GM12875 (cell line): ENCODE measurements around the gene ZFPM1.

ENCODE experiments used
- H3K4me3 ChIP-seq: one replicate; pipeline ENCODE4 v1.5.1; 2011; ENCODE audit warnings: low read depth, low read length, control low read depth
- TF ChIP-seq, protein P1 (sequence below): IDR thresholded peaks from 2 replicates; pipeline ENCODE4 v1.5.1; 2011; ENCODE audit warnings: low read depth, mild to moderate bottlenecking, control low read depth, inconsistent platforms, low read length, moderate library complexity, borderline replicate concordance; ENCODE audit not compliant: insufficient read depth

Gene ZFPM1

DNA sequence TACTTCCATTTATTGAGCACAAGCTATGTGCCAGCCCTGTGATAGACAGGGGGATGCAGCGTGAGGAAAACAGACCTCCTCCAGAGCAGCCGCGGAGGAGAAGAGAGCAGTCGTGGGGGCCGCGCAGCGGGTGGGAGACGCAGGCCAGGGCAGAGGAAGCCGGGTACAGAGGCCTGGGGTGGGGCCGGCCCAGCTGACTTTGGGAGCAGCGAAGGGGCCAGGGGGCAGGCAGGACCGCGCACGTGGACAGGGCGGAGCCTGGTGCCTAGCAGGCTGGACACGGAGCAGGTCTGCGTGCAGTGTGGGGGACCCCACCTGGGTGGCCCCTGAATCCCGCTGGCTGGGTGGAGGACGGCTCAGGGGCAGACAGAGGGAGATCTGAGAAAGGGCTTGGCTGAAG is 46.2 kb downstream of the ZFPM1 start:
- TF ChIP-seq, protein P1, sequence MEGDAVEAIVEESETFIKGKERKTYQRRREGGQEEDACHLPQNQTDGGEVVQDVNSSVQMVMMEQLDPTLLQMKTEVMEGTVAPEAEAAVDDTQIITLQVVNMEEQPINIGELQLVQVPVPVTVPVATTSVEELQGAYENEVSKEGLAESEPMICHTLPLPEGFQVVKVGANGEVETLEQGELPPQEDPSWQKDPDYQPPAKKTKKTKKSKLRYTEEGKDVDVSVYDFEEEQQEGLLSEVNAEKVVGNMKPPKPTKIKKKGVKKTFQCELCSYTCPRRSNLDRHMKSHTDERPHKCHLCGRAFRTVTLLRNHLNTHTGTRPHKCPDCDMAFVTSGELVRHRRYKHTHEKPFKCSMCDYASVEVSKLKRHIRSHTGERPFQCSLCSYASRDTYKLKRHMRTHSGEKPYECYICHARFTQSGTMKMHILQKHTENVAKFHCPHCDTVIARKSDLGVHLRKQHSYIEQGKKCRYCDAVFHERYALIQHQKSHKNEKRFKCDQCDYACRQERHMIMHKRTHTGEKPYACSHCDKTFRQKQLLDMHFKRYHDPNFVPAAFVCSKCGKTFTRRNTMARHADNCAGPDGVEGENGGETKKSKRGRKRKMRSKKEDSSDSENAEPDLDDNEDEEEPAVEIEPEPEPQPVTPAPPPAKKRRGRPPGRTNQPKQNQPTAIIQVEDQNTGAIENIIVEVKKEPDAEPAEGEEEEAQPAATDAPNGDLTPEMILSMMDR: no peak
- H3K4me3 ChIP-seq: no peak overlapping the region

DNA sequence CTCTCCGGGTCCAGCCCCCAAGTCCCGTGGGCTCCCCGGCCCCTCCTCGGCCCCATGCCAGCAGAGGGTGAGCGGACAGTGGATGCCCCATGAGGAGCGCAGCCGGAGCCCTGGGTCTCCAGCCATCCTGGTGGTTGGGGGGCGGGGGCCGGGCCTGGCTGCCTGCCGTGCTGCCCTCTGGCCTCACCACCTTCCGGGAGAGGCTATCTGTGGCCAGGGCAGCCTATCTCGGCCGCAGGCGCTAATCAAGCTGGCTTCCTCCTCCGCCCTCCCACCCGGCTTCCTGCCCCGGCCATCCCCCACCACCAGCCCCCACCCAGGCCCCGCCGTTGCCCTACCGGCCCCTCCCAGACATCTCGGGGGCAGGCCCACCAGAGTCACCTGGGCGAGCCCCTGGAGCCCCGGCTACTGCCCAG is 46.8 kb downstream of the ZFPM1 start:
- no peak overlapping the region for H3K4me3 ChIP-seq
- TF ChIP-seq, protein P1: no peak

DNA sequence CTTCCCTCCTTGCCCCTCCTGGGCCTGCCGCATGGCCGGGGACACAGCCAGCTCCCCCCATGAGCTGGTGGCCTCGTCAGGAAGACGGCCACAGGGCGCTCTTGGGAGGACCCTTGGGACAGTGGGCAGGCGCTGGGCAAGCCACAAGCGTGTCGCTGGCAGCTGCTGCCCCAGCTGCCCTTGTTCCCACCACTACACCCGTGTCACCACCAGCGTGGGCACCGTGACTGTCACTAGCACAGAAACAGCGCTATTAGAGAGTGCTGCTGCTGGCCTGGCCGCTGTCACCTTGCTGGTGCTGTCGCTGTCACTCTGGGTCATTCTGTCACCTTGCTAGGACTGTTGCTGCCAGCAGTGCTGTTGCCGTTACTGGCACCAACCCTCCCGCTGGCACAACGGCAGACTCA is 47.2 kb downstream of the ZFPM1 start:
- no peak overlapping the region for H3K4me3 ChIP-seq
- TF ChIP-seq, protein P1: no peak

DNA sequence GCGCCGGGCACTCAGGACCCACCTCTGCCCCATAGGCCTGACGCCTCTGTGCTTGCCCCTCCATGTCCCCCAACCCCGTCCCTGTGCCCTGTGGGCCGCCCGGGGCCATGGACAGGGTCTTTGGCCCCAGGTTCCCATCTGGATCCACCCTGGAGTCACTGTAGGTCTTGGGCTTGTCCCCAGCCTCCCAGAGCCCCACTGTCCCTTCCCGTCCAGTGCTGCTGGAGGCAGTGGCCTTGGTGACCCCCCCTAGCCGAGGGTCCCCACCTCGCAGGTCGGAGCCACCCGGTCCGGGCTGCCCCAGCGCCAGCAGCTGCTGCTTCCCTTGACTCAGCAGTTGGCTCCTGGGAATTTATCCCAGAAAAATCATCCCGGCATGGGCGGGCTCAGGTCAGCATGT is 49.3 kb downstream of the ZFPM1 start:
- TF ChIP-seq, protein P1: no peak
- H3K4me3 ChIP-seq: no peak overlapping the region

DNA sequence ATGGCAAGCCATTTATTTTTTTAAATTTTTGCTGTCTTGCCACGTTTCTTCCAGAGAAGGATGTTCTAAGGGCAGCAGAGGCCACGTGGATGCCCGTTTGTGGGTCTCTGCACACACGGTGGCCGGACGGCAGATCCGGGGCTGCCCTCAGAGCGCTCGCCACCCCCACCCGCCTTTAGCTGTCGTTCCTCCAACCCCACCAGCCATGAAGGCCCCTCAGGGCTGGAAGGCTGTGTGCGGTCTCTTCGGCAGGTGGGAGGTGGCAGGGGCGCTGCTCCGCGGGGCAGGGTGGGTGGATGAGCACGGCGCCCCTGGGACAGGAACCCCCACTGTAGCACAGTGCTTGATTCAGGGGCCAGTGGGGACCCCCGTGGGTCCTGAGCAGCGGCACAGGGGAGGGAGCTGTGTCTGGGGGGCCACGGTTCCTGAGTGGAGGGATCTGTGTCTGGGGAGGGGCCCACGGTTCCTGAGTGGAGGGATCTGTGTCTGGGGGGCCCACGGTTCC is 49.7 kb downstream of the ZFPM1 start:
- TF ChIP-seq, protein P1: no peak
- H3K4me3 ChIP-seq: no peak overlapping the region

DNA sequence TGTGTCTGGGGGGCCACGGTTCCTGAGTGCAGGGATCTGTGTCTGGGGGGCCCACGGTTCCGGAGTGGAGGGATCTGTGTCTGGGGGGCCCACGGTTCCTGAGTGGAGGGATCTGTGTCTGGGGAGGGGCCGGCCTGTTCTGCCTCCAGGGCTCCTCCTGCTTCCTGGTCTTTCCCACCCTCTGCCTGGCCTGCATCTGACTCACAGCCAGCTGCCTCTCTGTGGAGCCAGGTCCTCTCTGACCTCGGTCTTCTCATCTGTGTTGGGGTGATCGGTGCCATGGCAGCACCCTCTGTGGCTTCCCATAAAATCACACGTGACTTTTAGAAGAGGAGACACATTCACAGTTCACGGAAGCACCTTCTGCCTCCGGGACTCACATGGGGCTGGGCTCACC is 50.3 kb downstream of the ZFPM1 start:
- H3K4me3 ChIP-seq: no peak overlapping the region
- TF ChIP-seq, protein P1: no peak

DNA sequence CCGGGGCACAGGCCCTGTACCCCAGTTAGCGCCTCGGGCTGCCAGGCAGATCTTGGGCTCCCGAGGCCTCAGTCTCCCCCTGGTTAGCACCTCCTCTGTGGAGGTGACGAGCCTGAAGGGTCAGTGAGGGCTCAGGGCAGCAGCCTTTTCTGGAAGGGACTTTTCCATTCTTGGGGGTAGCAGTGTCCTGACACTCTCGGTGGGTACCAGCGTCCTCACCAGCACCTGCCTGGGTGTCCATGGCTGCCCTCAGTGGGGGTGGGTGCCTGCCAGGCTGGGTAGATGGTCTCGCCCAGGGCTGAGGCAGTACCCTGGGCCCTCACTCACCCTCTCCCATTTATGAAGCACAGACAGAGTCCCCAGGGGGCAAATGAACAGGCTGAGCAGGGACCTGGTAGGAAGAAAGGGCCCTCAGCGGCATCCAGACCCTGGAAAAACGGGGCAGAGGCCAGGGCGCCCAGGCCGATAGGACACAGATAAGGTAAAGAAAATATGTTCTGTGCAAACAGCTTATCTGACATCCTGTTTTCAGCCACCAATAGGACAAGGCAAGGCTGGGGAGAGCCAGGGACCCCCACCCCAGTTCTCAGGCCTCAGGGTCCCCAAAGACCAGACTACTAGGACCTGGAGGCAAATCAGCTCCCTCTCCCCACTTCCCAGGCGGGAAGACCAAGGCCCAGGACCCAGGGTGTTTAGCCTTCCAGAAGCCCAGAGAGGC is 50.9 kb downstream of the ZFPM1 start:
- TF ChIP-seq, protein P1: no peak
- no peak overlapping the region for H3K4me3 ChIP-seq
